ENCODE results near the gene RAD9A.

- no peak for TF ChIP-seq ZNF292 (tag by site-specific recombination; IDR thresholded peaks at IDR 0.05; ENCODE audit: borderline replicate concordance, low read depth)
- TF ChIP-seq YY1 (tag by site-specific recombination; IDR thresholded peaks at IDR 0.05): no peak
These were observed 44.1 kb downstream of the RAD9A start for GRCh38 chr11:67435727-67436458.

Data from HEK293 (cell line).